Stimulated activated CD8-positive, alpha-beta memory T cell treated with anti-CD3 and anti-CD28 coated beads, Interleukin-12 subunit alpha, Interleukin-12 subunit beta, amount 100 ng/mL, for 4 hours (primary cell): Measurements from ENCODE around the gene ZIC4.

Experiments used
- DNase-seq: peaks from one replicate; pipeline ENCODE4 v3.0.0-alpha.2; 2020; ENCODE audit warnings: low read depth

The ZIC4 gene

DNA sequence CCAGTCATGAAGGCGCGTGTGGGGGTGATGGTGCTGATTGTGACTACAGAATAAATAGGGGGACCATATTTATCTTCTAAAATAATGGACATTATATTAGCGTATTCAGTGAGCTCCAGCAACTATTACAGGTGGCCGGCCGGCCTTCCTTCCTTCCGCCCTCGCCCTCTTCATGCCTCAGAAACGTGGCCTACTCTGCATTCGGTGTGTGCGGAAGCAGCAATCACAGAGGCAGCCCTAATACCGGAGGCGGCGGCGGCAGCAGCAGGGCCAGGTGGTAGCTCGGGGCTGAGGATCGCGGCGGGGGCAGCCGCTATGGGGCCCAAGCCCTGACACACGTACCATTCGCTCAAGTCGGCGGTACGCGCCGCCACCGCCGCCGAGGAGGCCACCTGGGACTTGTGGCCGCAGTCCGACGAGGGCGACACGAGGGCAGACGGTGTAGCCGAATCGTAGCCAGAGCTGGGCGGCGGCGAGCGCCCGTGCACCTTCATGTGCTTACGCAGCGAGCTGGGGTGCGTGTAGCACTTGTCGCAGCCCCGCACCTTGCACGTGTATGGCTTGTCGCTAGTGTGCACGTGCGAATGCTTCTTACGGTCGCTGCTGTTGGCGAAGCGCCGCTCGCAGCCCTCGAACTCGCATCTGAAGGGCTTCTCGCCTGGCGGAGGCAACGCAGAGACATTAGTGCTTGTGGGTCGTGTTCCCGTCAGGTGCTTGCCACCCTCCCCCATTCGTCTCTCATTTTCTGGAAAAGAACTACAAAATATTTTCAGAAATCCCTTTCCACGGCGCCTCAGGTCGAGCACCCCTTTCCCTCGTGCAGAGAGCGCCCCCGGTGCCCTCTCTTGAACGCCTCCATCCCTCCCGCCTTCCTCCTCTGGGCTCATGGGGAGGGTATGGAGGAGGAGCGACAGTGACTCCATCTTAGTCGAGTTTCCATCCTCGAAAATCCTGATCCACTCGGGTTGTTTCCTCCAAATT is 15.5 kb downstream of the ZIC4 start:
- no peak for DNase-seq

GRCh38 chr3:147389717-147390116 is 16.6 kb downstream of the ZIC4 start:
- no peak for DNase-seq

- no peak for DNase-seq
Observed at GRCh38 chr3:147388700-147389580, 17.4 kb downstream of the ZIC4 start.

DNA sequence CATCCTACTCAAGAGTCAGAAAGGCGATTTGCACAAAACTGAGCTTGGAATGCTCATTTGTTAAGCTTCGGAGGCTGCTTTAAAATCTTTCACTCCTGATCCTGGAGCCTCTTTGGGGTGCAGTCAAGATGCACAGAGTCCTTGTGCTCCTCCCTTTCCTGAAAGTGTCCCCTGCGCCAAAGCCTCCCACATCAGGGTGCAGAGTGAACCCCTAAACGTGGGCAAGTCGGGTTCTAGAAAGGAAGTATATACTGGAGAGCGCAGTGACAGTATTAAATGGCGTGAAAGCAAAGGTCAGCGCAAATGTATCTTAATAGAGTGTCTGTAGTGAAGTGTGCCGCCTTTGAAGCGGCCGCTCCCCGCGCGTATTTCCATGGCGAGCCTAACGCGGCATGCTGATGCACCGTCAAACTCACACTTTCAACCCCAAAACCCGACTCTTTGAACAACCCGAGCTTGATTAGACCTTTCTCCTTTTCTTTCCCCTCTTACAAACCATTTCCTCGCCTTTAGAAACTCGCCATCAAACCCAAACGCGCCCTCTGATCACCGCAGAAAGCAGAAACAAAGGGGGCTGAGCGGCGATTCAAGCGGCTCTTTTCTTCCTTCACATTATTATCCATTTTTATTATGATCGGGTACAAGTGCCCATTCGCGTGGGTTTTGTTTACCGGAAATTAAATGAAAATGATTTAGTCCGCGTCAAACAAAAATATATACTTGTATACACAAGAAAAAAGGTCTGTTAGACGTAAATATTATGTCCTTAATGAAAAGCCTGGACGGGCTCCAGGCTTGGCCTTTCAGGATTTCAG is 18.3 kb downstream of the ZIC4 start:
- no peak for DNase-seq

DNA sequence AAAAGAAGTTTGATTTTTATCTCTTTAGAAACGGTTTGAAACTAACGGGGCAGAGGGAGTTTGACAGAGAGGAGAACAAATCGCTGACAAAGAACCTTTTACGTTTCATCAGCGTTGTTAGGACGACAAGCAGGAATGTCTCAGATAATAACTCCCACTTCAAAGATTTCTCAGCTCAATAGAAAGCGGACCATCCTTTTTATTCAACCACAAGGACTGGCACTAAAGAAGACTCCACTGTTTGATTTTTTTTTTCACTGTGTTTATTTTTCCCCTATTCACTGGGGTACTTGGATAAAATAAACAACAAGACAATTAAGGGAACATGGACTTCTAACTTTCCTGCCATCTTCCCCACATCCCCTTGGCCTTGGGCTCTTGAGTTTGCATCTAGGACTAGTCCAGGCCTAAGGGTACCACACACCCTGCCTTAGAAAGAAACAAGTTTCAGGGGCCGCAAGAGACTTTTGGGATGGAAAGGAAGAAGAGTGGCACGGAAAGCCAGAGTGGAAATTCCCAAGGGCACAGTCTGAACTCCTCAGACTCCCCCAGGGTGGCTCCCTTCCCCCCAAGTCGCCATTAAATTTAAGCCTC is 19.0 kb downstream of the ZIC4 start:
- no peak for DNase-seq

GRCh38 chr3:147385059-147386012 is 21.0 kb downstream of the ZIC4 start:
- DNase-seq = no peak

GRCh38 chr3:147384210-147385058 is 21.9 kb downstream of the ZIC4 start:
- DNase-seq = no peak

DNA sequence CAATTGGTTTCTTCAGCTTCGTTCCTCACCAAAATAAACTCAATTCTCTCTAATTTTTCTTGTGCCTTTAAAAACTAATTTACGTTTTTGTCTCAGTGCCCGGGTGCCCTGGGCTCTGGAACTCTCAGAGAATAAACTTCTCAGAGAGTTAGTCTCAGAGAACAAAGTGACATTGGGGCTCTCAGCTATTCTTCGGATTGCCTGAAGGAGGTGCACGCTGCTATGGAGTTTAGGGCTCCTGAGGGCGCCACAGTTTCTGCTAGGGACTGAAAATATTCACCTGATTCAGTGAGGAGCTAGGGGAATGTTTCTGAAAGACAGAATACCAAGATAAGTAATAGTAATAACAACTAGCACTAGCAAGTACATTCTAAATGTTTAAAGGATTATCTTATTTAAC is 22.7 kb downstream of the ZIC4 start:
- DNase-seq = no peak

DNA sequence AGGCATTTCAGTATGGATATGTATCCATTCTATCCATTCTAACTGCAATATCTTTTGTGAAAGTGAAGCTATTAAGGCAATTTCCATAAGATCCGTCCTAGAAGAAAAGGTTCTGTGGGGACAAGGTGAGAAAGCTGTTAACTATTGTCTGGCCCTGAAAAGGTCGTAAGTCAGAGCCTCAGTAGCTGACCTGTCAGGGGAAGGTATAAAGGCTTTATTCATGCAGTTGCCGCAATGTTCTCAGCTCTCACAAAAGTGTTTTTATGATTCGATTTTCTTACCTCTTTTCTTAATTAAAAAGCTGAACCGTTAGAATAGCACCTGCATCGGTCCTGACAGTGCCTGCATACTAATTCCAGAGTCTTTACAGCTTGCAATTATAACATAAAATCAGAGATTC is 24.7 kb downstream of the ZIC4 start:
- DNase-seq = no peak

- no peak for DNase-seq
Observed at GRCh38 chr3:147380977-147381376, 25.4 kb downstream of the ZIC4 start.

GRCh38 chr3:147380387-147380951 is 25.9 kb downstream of the ZIC4 start:
- DNase-seq = no peak

DNA sequence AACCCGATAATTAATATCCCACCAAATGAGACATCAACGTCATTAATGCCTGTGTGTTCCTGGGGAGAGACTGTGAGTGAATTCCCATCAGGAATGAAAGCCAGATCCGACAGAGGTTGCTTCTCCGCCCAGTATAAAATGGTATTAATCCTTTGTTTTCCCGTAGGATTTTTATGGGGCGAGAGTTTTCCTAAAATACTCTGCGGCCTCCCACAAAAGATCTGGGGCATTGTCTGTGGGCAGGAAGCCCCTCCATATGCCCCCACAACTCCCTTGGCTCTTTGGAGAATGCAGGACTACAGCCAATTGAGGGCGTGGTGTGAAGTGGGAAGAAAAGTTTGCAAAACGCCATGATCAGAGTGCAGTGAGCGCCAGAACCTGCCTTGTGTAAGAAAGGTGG is 26.7 kb downstream of the ZIC4 start:
- DNase-seq = no peak

DNA sequence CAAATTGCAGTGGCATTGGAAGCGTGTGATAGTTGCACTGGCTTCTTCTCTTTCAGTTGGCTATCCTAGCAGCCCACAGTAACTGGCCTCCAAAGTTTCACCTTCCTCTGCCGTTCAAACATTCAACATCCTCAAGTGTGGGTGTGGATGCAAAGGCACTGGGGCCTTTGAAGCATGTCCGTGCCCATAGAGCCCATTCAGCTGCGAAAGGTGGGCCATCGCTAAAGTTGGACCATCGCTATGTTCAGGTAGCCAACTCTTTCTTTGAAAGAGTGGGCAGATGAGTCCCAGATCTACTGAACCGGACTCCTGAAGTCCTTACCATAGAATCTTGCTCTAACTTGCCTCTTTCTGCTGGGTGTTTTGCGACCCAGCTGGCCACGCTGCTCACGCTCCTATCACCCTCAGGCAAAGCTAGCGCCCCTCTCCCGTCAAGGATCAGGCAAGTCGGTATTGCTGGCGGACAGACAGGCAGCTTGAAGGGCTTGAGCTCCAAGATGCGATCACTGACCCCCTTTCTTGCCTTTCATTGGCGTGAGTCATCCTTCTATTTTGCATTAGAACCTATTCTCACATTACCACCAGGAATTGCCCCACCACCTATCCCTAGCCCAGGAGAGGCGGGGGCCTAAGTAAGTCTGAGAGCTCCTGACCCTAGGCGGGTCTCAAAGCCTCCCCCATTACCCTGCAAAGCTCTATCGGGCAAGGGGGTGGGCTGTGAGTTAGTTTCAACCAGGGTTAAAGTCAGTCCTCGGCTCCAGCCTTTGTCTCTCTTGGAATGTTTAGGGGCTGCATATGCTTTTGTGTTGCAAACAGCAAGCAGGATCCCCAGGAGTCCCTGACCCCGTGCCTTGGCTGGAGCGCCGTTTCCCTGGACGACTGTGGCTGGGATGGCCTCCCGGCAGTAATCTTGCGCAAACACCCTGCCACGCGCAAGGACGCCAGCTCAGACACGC is 28.7 kb downstream of the ZIC4 start:
- DNase-seq = no peak

- no peak for DNase-seq
Observed at GRCh38 chr3:147373301-147373700, 33.0 kb downstream of the ZIC4 start.

DNA sequence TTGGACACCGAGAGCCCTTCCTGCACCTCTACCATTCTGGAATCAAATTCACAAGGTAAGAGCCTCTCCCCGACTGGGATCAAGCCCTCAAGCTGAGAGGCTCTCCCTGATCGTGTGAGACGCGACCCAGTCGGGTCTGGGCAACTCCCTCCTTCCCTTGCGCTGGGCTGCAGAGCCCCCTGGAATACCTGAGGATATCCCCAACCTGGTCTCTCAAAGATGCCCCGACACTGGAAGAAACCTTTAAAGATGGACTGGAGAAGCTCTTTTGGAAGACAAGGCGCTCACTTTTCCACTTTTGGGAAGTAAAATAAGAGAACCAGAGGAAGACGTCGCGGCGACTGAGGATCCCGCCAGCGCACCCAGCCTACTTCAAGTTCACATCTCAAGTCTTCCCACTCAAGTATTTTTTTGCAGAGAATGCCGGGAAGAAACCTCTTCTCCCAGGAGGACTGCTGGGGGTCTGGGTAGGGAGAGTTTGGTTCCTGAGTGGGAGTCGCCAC is 33.8 kb downstream of the ZIC4 start:
- no peak for DNase-seq

- no peak for DNase-seq
Observed at GRCh38 chr3:147371771-147372340, 34.5 kb downstream of the ZIC4 start.

DNA sequence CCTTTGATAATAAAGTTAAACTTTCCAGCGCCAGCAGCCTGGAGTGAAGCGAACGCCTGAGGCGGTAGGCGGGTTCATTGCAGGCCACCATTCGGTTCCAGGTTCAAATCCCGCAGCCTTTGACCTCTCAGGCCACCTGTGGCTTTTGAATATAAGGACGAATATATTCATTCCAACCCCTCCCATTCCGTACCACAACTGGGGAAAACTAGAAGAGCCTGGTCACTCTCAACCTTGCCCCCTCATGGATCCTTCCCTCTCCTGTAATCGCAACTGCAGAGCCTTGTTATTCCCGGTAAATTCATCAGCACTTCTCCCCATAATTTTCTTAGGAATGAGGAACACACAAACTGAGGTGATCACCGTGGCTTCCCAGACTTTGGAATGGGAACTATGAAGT is 35.2 kb downstream of the ZIC4 start:
- DNase-seq = no peak
